NCI-H1436 (cell line): ENCODE measurements around the gene GHR.
"Not testable (repeated sequence)": the region's sequence is repeated elsewhere in the genome, so short reads cannot be mapped to it uniquely, and the experiment has no call there.

Experiments
- DNase-seq: peaks from one replicate; lab custom pipeline; 2025; lab: John Stamatoyannopoulos, UW

Gene GHR

GRCh38 chr5:42718591-42718990 is 295.4 kb downstream of the GHR start:
- no peak for DNase-seq

- DNase-seq, result no peak
Observed at GRCh38 chr5:42719034-42719433, 295.8 kb downstream of the GHR start.

- DNase-seq, result no peak
Observed at GRCh38 chr5:42720251-42720650, 297.0 kb downstream of the GHR start.

GRCh38 chr5:42721484-42721883 is 298.2 kb downstream of the GHR start:
- no peak for DNase-seq

GRCh38 chr5:42734531-42735058 is 311.4 kb downstream of the GHR start:
- not testable (repeated sequence) for DNase-seq

GRCh38 chr5:42740920-42741319 is 317.7 kb downstream of the GHR start:
- DNase-seq, result no peak

- no peak for DNase-seq
Observed at GRCh38 chr5:42745426-42745825, 322.2 kb downstream of the GHR start.

- DNase-seq, result no peak
Observed at GRCh38 chr5:42745856-42746255, 322.6 kb downstream of the GHR start.

- DNase-seq, result no peak
Observed at GRCh38 chr5:42749020-42749419, 325.8 kb downstream of the GHR start.

GRCh38 chr5:42750507-42750906 is 327.3 kb downstream of the GHR start:
- no peak for DNase-seq

GRCh38 chr5:42751044-42751443 is 327.8 kb downstream of the GHR start:
- no peak for DNase-seq

GRCh38 chr5:42753099-42753498 is 329.9 kb downstream of the GHR start:
- no peak for DNase-seq

- no peak for DNase-seq
Observed at GRCh38 chr5:42756606-42757601, 333.7 kb downstream of the GHR start, which contains the start of gene CCDC152. Gene CCDC152, plus strand, starts transcription at chr5:42756818. Its CDS starts 2,304 bp downstream, at chr5:42759122.

- no peak for DNase-seq
Observed at GRCh38 chr5:42759456-42759855, 336.2 kb downstream of the GHR start.

GRCh38 chr5:42760426-42760825 is 337.2 kb downstream of the GHR start:
- no peak for DNase-seq

- DNase-seq, result no peak
Observed at GRCh38 chr5:42761791-42762190, 338.6 kb downstream of the GHR start.

GRCh38 chr5:42767491-42768105 is 344.4 kb downstream of the GHR start:
- DNase-seq, result no peak

- no peak for DNase-seq
Observed at GRCh38 chr5:42768106-42768504, 344.9 kb downstream of the GHR start.

GRCh38 chr5:42770003-42770402 is 346.8 kb downstream of the GHR start:
- DNase-seq, result no peak
